ENCODE measurements around the gene AURKAIP1. TPM values are rescaled to one million over a fixed set of nuclear protein-coding genes. Genes with fewer than 3 reads are reported as not detected.

Gene AURKAIP1
- total and polyA plus RNA-seq, 2 of the 13 experiments (the other 11 are each of a cell fraction or from before 2014, with no cell fraction given): 69.5 to 175 TPM

GRCh38 chr1:1324524-1325287, 50.3 kb downstream of the AURKAIP1 start, which contains the start of the genes CPTP and INTS11 (continued):
- TF ChIP-seq CHCHD3 (CRISPR knock-in tag; IDR thresholded peaks at IDR 0.05) (no peak), HDAC1 (CRISPR knock-in tag; IDR thresholded peaks at IDR 0.05) (peak; percentile 72), ZIK1 (CRISPR knock-in tag; IDR thresholded peaks at IDR 0.05; ENCODE audit: borderline replicate concordance, low read depth) (0 out of 2 replicates have a peak, but pooled peaks have one; percentile 15), ZNF572 (CRISPR knock-in tag; IDR thresholded peaks at IDR 0.05) (no peak), MYNN (CRISPR knock-in tag; IDR thresholded peaks at IDR 0.05; ENCODE audit: low read depth) (0 out of 2 replicates have a peak, but pooled peaks have one; percentile 54), ZNF567 (CRISPR knock-in tag; IDR thresholded peaks at IDR 0.05; ENCODE audit: borderline replicate concordance) (no peak), TSC22D2 (CRISPR knock-in tag; IDR thresholded peaks at IDR 0.05; ENCODE audit: borderline replicate concordance) (no peak), SP2 (CRISPR knock-in tag; IDR thresholded peaks at IDR 0.05) (peak; percentile 68), ZNF142 (CRISPR knock-in tag; IDR thresholded peaks at IDR 0.05) (peak; percentile 97), ZNF709 (CRISPR knock-in tag; IDR thresholded peaks at IDR 0.05) (0 out of 2 replicates have a peak, but pooled peaks have one; percentile 32), ZNF331 (CRISPR knock-in tag; IDR thresholded peaks at IDR 0.05) (0 out of 2 replicates have a peak, but pooled peaks have one; percentile 26), PLSCR1 (CRISPR knock-in tag; IDR thresholded peaks at IDR 0.05; ENCODE audit: borderline replicate concordance) (no peak), ZFX (CRISPR knock-in tag; IDR thresholded peaks at IDR 0.05; ENCODE audit: low read depth) (peak; percentile 91), RFX5 (IDR thresholded peaks at IDR 0.05; ENCODE audit: low read depth, low read length) (no peak), ZFP41 (CRISPR knock-in tag; IDR thresholded peaks at IDR 0.05; ENCODE audit: borderline replicate concordance) (no peak), MEF2D (CRISPR knock-in tag; IDR thresholded peaks at IDR 0.05) (peak; percentile 52; the same call in 1 of the 2 replicates)
- TF ChIP-seq, protein P1, sequence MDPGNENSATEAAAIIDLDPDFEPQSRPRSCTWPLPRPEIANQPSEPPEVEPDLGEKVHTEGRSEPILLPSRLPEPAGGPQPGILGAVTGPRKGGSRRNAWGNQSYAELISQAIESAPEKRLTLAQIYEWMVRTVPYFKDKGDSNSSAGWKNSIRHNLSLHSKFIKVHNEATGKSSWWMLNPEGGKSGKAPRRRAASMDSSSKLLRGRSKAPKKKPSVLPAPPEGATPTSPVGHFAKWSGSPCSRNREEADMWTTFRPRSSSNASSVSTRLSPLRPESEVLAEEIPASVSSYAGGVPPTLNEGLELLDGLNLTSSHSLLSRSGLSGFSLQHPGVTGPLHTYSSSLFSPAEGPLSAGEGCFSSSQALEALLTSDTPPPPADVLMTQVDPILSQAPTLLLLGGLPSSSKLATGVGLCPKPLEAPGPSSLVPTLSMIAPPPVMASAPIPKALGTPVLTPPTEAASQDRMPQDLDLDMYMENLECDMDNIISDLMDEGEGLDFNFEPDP (CRISPR knock-in tag; conservative IDR thresholded peaks at IDR 0.05): no peak
